Measurements from ENCODE around the gene ESAM. TPM values are rescaled to one million over a fixed set of nuclear protein-coding genes. Genes with fewer than 3 reads are reported as not detected.

The ESAM gene
- total RNA-seq, 4 donors from 2014 or later: 5.6 to 23.1 (median 9.7) TPM

DNA sequence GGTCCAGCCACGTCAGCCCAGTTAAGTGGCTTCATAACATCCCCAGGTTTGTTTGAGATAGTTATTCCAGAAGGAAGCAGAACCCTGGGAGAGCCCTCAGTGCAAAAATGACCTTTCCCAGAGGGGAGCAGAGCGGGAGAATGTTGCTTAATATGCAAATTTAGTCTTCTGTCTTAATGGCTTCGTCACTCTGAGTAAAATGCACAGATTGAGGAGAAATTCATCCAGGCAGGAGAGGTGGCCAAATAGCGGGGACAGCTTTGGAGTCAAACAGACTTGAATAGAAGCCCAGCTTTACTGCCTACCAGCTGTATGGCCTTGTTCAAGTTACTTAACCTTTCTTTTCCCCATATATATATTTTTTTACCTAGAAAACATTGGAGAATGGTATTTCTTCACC is 34.6 kb downstream of the ESAM start:
- H3K9me3 ChIP-seq: no peaks in the 10 kb centered on the region
- DNase-seq: no peak
- TF ChIP-seq POLR2A (IDR thresholded peaks at IDR 0.05): no peak
- TF ChIP-seq, protein P1, sequence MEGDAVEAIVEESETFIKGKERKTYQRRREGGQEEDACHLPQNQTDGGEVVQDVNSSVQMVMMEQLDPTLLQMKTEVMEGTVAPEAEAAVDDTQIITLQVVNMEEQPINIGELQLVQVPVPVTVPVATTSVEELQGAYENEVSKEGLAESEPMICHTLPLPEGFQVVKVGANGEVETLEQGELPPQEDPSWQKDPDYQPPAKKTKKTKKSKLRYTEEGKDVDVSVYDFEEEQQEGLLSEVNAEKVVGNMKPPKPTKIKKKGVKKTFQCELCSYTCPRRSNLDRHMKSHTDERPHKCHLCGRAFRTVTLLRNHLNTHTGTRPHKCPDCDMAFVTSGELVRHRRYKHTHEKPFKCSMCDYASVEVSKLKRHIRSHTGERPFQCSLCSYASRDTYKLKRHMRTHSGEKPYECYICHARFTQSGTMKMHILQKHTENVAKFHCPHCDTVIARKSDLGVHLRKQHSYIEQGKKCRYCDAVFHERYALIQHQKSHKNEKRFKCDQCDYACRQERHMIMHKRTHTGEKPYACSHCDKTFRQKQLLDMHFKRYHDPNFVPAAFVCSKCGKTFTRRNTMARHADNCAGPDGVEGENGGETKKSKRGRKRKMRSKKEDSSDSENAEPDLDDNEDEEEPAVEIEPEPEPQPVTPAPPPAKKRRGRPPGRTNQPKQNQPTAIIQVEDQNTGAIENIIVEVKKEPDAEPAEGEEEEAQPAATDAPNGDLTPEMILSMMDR (IDR thresholded peaks at IDR 0.05): no peak
- H3K36me3 ChIP-seq: no peaks in the 10 kb centered on the region
- H3K4me1 ChIP-seq: peaks cover 0 to 10% (median 0%) of the 10 kb centered on the region in 3 donors
- intact Hi-C loops (cut with DNase I): no loop called here
- no peak overlapping the region for H3K4me3 ChIP-seq
- peaks cover 0 to 44% (median 0%) of the 10 kb centered on the region in 4 donors for H3K27me3 ChIP-seq
- H3K27ac ChIP-seq: no peak overlapping the region
- 71 to 82% methylated on average over 4 of the region's 4 CpGs for WGBS, 2 donors

DNA sequence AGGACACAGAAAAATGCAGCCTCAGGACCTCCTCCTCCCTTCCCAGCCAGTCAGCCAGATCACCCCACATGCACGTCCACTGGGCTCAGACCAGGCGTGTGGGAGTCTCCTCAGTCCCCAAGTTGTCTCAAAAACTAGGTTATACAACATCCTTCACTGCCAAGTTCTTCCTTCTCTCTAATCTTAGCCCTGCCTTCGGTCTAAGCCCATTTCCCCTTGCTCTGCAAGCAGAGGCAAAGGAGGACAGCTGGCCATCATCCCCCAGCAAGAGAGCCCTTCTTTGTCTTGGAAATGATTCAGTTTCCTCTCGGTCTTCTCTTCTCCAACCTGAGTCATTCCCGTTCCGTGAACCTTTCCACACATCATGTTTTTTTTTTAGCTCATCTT is 36.4 kb downstream of the ESAM start:
- Histone ChIP-seq H3K9me3 (no peaks in the 10 kb centered on the region), H3K4me3 (no peak overlapping the region), H3K36me3 (no peaks in the 10 kb centered on the region), H3K27me3 (peaks cover 0 to 62% (median 0%) of the 10 kb centered on the region in 4 donors), H3K4me1 (peaks cover 0 to 10% (median 0%) of the 10 kb centered on the region in 3 donors), H3K27ac (no peak overlapping the region)
- DNase-seq: no peak
- WGBS, 2 donors: 20 to 32% methylated on average over 6 of the region's 6 CpGs
- TF ChIP-seq POLR2A (IDR thresholded peaks at IDR 0.05): no peak
- TF ChIP-seq, protein P1 (IDR thresholded peaks at IDR 0.05): no peak
- intact Hi-C loops (cut with DNase I): no loop called here

DNA sequence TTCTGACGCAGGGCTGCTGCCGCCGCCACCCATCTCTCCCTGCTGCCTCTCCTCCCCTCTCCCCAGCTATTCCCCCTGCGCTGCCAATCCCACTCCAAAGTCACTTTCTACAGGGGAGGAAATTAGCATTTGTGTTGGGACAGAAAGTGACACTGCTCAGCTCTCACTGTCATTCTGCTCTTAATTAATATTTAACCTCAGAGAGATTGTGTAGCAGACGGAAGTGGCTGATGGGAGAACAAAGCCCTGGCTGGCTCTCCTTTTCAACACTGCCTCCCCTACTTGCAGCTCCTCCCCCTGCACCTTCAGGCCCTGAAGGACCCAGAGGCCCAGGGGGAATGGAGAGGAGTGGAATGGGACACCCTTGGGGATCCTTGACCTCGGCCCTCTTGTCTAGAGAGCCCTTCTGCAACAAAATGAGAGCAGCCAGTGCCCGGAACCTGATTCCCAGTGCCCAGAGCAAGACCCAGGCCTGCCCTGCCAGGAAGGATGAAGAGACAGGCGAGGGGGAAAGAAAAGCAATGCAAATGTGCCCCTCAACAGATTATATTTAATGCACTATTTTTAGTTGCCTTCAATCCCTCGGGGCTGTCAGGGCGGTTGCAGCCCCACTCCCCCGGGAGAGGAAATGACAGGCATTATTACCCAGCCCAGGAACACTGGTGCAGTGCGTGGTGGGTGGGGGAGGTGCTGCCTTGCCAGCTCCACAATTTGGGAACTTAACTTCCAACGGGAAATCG is 36.9 kb downstream of the ESAM start:
- no peak for DNase-seq
- Histone ChIP-seq H3K4me1 (peaks cover 0 to 10% (median 0%) of the 10 kb centered on the region in 3 donors), H3K27me3 (peaks cover 0 to 67% (median 0%) of the 10 kb centered on the region in 4 donors), H3K27ac (no peak overlapping the region), H3K4me3 (no peak overlapping the region), H3K9me3 (no peaks in the 10 kb centered on the region), H3K36me3 (no peaks in the 10 kb centered on the region)
- intact Hi-C loops (cut with DNase I): no loop called here
- WGBS, 2 donors: 30 to 47% methylated on average over 13 to 14 of the region's 14 CpGs
- TF ChIP-seq, protein P1 (IDR thresholded peaks at IDR 0.05): no peak
- TF ChIP-seq POLR2A (IDR thresholded peaks at IDR 0.05): no peak

DNA sequence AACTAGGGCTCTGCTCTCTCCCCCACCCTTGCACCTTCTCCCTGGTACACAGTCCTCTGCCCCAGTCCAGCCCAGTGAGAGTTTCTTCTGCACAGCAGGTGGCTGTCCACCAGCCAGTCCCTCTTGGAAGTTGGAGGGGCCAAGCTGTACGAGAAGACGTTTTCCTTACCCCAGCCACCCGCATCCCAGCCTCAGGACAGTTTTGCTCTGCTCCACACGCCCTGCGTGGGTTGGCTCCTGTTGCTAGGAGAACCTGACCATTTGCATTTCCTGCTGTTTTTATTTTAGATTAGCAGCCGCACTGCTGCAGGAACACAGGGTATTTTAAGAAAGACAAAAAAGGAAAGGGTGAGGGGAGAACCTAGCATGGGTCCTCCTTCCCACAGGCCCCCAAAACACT is 39.9 kb downstream of the ESAM start:
- no peak for DNase-seq
- Histone ChIP-seq H3K4me1 (peaks cover 0 to 29% (median 11%) of the 10 kb centered on the region in 3 donors), H3K4me3 (no peak overlapping the region), H3K27me3 (peaks cover 0 to 96% (median 3%) of the 10 kb centered on the region in 4 donors), H3K36me3 (no peaks in the 10 kb centered on the region), H3K9me3 (no peaks in the 10 kb centered on the region), H3K27ac (no peak overlapping the region)
- WGBS, 2 donors: 32 to 42% methylated on average over 6 of the region's 6 CpGs
- TF ChIP-seq, protein P1 (IDR thresholded peaks at IDR 0.05): no peak
- TF ChIP-seq POLR2A (IDR thresholded peaks at IDR 0.05): no peak
- intact Hi-C loops (cut with DNase I): no loop called here

DNA sequence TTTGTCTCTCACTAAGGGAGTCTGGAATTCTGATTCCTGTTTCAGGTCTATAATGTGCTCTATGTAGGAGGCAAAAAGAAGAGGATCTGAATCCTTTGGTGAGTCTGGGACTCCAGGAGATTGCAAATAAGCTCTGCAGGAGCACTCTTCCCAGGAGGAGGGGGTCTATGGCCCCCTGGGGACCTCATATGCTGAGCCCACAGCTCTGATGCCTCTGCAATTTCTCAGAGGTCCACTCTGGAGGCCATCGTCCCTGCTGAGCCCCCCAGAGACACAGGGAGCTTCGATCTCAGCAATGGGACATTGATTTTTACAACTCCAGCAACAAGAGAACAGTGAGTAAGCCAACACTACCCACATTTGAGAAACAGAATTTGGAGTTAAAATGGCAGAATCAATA is 42.6 kb downstream of the ESAM start:
- no peaks in the 10 kb centered on the region for H3K9me3 ChIP-seq
- H3K4me1 ChIP-seq: peaks cover 0 to 23% (median 11%) of the 10 kb centered on the region in 3 donors
- no peak overlapping the region for H3K4me3 ChIP-seq
- H3K27ac ChIP-seq: no peak overlapping the region
- intact Hi-C loops (cut with DNase I): no loop called here
- H3K36me3 ChIP-seq: no peaks in the 10 kb centered on the region
- peaks cover 0 to 91% (median 3%) of the 10 kb centered on the region in 4 donors for H3K27me3 ChIP-seq
- no CpG with 5 or more reads among the region's 2 CpGs for WGBS, 2 donors
- TF ChIP-seq POLR2A (IDR thresholded peaks at IDR 0.05): no peak
- TF ChIP-seq, protein P1 (IDR thresholded peaks at IDR 0.05): no peak
- no peak for DNase-seq

All from esophagus squamous epithelium (tissue), 5 donors.